HepG2 (cell line): ENCODE measurements around the gene SBK2.

ENCODE experiments used
- BRCA1 ChIP-seq: sonication (generic); formaldehyde crosslinking; IDR thresholded peaks from 2 replicates; pipeline ENCODE4 v1.4.0; 2020; ENCODE audit warnings: missing genetic modification reagents
- TSC22D2 ChIP-seq: sonication (generic); formaldehyde crosslinking; IDR thresholded peaks from 2 replicates; pipeline ENCODE4 v1.5.1; 2020; ENCODE audit warnings: missing genetic modification reagents, mild to moderate bottlenecking, borderline replicate concordance
- TF ChIP-seq, protein P1 (sequence below): sonication (generic); formaldehyde crosslinking; IDR thresholded peaks from 2 replicates; pipeline ENCODE4 v1.4.0; 2020; ENCODE audit warnings: missing genetic modification reagents
- TF ChIP-seq, protein P2 (sequence below): IDR thresholded peaks from 2 replicates; pipeline ENCODE4 v1.6.1; 2016; ENCODE audit warnings: missing compliant biosample characterization, missing genetic modification reagents, borderline replicate concordance
- TF ChIP-seq, protein P3 (sequence below): sonication (generic); formaldehyde crosslinking; IDR thresholded peaks from 2 replicates; pipeline ENCODE4 v1.5.0; 2020; ENCODE audit warnings: mild to moderate bottlenecking, missing genetic modification reagents, moderate library complexity

DNA sequence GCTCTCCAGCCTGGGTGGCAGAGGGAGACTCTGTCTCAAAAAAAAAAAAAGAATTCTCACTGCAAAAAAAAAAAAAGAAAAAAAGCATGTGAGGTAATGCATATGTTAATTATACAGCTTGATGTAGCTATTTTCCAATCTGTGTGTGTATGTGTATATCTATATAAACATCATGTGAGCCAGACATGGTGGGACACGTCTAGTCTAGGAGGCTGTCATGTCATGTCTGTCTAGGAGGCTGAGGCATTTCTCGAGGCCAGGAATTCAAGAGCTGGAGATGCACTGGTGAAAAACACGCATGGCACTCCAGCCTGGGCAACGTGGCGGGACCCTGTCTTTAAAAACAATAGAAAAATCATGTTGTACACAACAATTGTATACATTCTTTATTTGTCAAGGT, 15.3 kb upstream of the SBK2 start:
- TF ChIP-seq TSC22D2: no peak
- TF ChIP-seq BRCA1 (CRISPR knock-in tag): no peak
- TF ChIP-seq, protein P1, sequence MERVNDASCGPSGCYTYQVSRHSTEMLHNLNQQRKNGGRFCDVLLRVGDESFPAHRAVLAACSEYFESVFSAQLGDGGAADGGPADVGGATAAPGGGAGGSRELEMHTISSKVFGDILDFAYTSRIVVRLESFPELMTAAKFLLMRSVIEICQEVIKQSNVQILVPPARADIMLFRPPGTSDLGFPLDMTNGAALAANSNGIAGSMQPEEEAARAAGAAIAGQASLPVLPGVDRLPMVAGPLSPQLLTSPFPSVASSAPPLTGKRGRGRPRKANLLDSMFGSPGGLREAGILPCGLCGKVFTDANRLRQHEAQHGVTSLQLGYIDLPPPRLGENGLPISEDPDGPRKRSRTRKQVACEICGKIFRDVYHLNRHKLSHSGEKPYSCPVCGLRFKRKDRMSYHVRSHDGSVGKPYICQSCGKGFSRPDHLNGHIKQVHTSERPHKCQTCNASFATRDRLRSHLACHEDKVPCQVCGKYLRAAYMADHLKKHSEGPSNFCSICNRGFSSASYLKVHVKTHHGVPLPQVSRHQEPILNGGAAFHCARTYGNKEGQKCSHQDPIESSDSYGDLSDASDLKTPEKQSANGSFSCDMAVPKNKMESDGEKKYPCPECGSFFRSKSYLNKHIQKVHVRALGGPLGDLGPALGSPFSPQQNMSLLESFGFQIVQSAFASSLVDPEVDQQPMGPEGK (CRISPR knock-in tag): no peak
- TF ChIP-seq, protein P2, sequence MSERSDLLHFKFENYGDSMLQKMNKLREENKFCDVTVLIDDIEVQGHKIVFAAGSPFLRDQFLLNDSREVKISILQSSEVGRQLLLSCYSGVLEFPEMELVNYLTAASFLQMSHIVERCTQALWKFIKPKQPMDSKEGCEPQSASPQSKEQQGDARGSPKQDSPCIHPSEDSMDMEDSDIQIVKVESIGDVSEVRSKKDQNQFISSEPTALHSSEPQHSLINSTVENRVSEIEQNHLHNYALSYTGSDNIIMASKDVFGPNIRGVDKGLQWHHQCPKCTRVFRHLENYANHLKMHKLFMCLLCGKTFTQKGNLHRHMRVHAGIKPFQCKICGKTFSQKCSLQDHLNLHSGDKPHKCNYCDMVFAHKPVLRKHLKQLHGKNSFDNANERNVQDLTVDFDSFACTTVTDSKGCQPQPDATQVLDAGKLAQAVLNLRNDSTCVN (CRISPR knock-in tag): no peak
- TF ChIP-seq, protein P3, sequence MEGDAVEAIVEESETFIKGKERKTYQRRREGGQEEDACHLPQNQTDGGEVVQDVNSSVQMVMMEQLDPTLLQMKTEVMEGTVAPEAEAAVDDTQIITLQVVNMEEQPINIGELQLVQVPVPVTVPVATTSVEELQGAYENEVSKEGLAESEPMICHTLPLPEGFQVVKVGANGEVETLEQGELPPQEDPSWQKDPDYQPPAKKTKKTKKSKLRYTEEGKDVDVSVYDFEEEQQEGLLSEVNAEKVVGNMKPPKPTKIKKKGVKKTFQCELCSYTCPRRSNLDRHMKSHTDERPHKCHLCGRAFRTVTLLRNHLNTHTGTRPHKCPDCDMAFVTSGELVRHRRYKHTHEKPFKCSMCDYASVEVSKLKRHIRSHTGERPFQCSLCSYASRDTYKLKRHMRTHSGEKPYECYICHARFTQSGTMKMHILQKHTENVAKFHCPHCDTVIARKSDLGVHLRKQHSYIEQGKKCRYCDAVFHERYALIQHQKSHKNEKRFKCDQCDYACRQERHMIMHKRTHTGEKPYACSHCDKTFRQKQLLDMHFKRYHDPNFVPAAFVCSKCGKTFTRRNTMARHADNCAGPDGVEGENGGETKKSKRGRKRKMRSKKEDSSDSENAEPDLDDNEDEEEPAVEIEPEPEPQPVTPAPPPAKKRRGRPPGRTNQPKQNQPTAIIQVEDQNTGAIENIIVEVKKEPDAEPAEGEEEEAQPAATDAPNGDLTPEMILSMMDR (CRISPR knock-in tag): no peak
